CD14-positive monocyte (primary cell): ENCODE data around the gene TUBB4A. TPM values are rescaled to one million over a fixed set of nuclear protein-coding genes. Genes with fewer than 3 reads are reported as not detected.

Source experiments
- DNase-seq, 3 donors: peaks; one replicate each; pipeline ENCODE4 v3.0.0-alpha.2; 2011 to 2022
- H2AFZ ChIP-seq: 2 replicates; pipeline ENCODE4 v1.6.0; 2012; ENCODE audit warnings: mild to moderate bottlenecking, low read depth, low read length, inconsistent platforms; ENCODE audit not compliant: insufficient read depth, poor library complexity, severe bottlenecking
- H3K27ac ChIP-seq, 2 donors: 1 replicate in 1 of 2; 2 replicates in 1 of 2; pipeline ENCODE4 v1.5.1; 2012 to 2013; ENCODE audit warnings: low read length in 2 of 2, control low read depth in 1 of 2, inconsistent platforms in 1 of 2, low read depth in 1 of 2, mild to moderate bottlenecking in 1 of 2
- H3K27me3 ChIP-seq, 2 donors: one replicate each; pipeline versions ENCODE4 v1.6.0 to v1.6.1; 2011 to 2013; ENCODE audit warnings: low read length in 2 of 2; ENCODE audit not compliant: control insufficient read depth in 2 of 2, insufficient read depth in 2 of 2
- H3K36me3 ChIP-seq, 2 donors: replicated peaks in 1 of 2; 1 replicate in 1 of 2; 2 replicates in 1 of 2; pipeline versions ENCODE4 v1.5.1 to v1.6.1; 2012 to 2013; ENCODE audit warnings: low read length in 2 of 2, control low read depth in 1 of 2, inconsistent platforms in 1 of 2, mild to moderate bottlenecking in 1 of 2; ENCODE audit not compliant: insufficient read depth in 2 of 2, control insufficient read depth in 1 of 2
- H3K4me1 ChIP-seq, 2 donors: 1 replicate in 1 of 2; 2 replicates in 1 of 2; pipeline versions ENCODE4 v1.5.1 to v1.6.1; 2012 to 2013; ENCODE audit warnings: low read length in 2 of 2, control low read depth in 1 of 2, inconsistent platforms in 1 of 2, mild to moderate bottlenecking in 1 of 2, moderate library complexity in 1 of 2; ENCODE audit not compliant: insufficient read depth in 2 of 2, control insufficient read depth in 1 of 2
- H3K4me2 ChIP-seq: replicated peaks from 2 replicates; pipeline ENCODE3; 2012; ENCODE audit warnings: low read length, moderate library complexity, mild to moderate bottlenecking; ENCODE audit not compliant: poor library complexity, severe bottlenecking; ENCODE audit errors: extremely low read depth
- H3K4me3 ChIP-seq, 3 experiments: fragments of 200-600 bp in 1 of 3; sonication (generic) in 1 of 3; replicated peaks in 1 of 3; 1 replicate in 2 of 3; 2 replicates in 1 of 3; pipeline ENCODE4 v1.5.1; 2011 to 2013; ENCODE audit warnings: low read length in 3 of 3, mild to moderate bottlenecking in 3 of 3, control low read depth in 2 of 3, low read depth in 2 of 3, inconsistent platforms in 1 of 3, moderate library complexity in 1 of 3
- H3K79me2 ChIP-seq: 2 replicates; pipeline ENCODE4 v1.6.0; 2012; ENCODE audit warnings: mild to moderate bottlenecking, control low read depth, inconsistent platforms, low read length, moderate library complexity; ENCODE audit not compliant: insufficient read depth
- H3K9ac ChIP-seq: 2 replicates; pipeline ENCODE4 v1.6.0; 2017; ENCODE audit warnings: low read length, mild to moderate bottlenecking; ENCODE audit not compliant: insufficient read depth, poor library complexity, severe bottlenecking
- H3K9me3 ChIP-seq, 2 donors: replicated peaks in 1 of 2; 1 replicate in 1 of 2; 2 replicates in 1 of 2; pipeline versions ENCODE4 v1.5.1 to v1.6.1; 2012 to 2013; ENCODE audit warnings: low read length in 2 of 2, control low read depth in 1 of 2; ENCODE audit not compliant: control insufficient read depth in 1 of 2, insufficient read depth in 1 of 2
- H4K20me1 ChIP-seq: 2 replicates; pipeline ENCODE4 v1.6.0; 2012; ENCODE audit warnings: mild to moderate bottlenecking, low read length, control low read depth, moderate library complexity; ENCODE audit not compliant: insufficient read depth
- H3K27ac Mint-ChIP-seq, 7 donors: one replicate each; pipeline ENCODE4 v1.8.0; 2020; ENCODE audit warnings: mild to moderate bottlenecking in 7 of 7, mixed read lengths in 7 of 7, moderate library complexity in 6 of 7, inconsistent platforms in 2 of 7
- H3K27me3 Mint-ChIP-seq, 3 donors: one replicate each; pipeline ENCODE4 v1.8.0; 2021 to 2022; ENCODE audit warnings: low read depth in 3 of 3, mild to moderate bottlenecking in 3 of 3, mixed read lengths in 3 of 3, moderate library complexity in 3 of 3, inconsistent platforms in 1 of 3
- H3K36me3 Mint-ChIP-seq, 2 donors: one replicate each; pipeline ENCODE4 v1.8.0; 2020; ENCODE audit warnings: mixed read lengths in 2 of 2, inconsistent platforms in 1 of 2, mild to moderate bottlenecking in 1 of 2
- H3K4me1 Mint-ChIP-seq: one replicate; pipeline ENCODE4 v1.8.0; 2020; ENCODE audit warnings: mild to moderate bottlenecking, mixed read lengths
- H3K4me3 Mint-ChIP-seq, 2 donors: one replicate each; pipeline ENCODE4 v1.8.0; 2020; ENCODE audit warnings: mild to moderate bottlenecking in 2 of 2, mixed read lengths in 2 of 2, moderate library complexity in 1 of 2
- H3K9me3 Mint-ChIP-seq, 7 donors: one replicate each; pipeline ENCODE4 v1.8.0; 2020 to 2022; ENCODE audit warnings: mixed read lengths in 7 of 7, mild to moderate bottlenecking in 6 of 7, moderate library complexity in 6 of 7, inconsistent platforms in 2 of 7
- CTCF ChIP-seq: fragments of 200-600 bp; IDR thresholded peaks from one replicate; pipeline ENCODE4 v1.8.0; 2022; ENCODE audit warnings: antibody characterized with exemption, mild to moderate bottlenecking
- WGBS: methylation state at CpG from one replicate; pipeline ENCODE4 v1.1.5; 2013; ENCODE audit warnings: missing lambda C conversion rate; ENCODE audit not compliant: insufficient coverage; 5-methylcytosine and 5-hydroxymethylcytosine counted together
- intact Hi-C, 2 donors: fragments of 100-400 bp; cut with micrococcal nuclease; formaldehyde crosslinking; loops; one replicate each; pipeline versions ENCODE4 v1.15.0 to v1.15.1; 2023
- polyA plus RNA-seq, 3 donors: library from polyadenylated mRNA; depleted of rRNA in 1 of 3; unstranded in 2 of 3; stranded (reverse) in 1 of 3; fragments of 300-500 nt in 2 of 3; fragments of >200 nt in 1 of 3; fragmentation: Illumina TruSeq in 2 of 3; gene quantifications; 1 replicate in 2 of 3; 2 replicates in 1 of 3; pipeline ENCODE4 v1.2.3, GENCODE V29; 2012 to 2021

TUBB4A gene
- polyA plus RNA-seq, 3 donors, result 0.16 TPM; not detected in 2

GRCh38 chr19:6491802-6492592 lies 10.1 kb downstream of the TUBB4A start:
- peaks cover 0 to 3% of the 10 kb centered on the region in 2 donors for H3K36me3 Mint-ChIP-seq
- peaks cover 1 to 10% (median 9%) of the 10 kb centered on the region in 3 donors for H3K27me3 Mint-ChIP-seq
- H3K9me3 Mint-ChIP-seq, result peaks cover 9 to 17% (median 10%) of the 10 kb centered on the region in 7 donors
- no CpG with 5 or more reads among the region's 4 CpGs for WGBS
- Histone ChIP-seq H3K27me3 (no peaks in the 10 kb centered on the region), H3K27ac (no peak overlapping the region), H3K9me3 (peaks cover 10 to 11% of the 10 kb centered on the region in 2 donors), H2AFZ (no peak overlapping the region), H3K79me2 (no peaks in the 10 kb centered on the region), H3K4me1 (no peaks in the 10 kb centered on the region), H3K9ac (no peak overlapping the region), H3K4me2 (no peak overlapping the region), H4K20me1 (no peaks in the 10 kb centered on the region), H3K4me3 (no peak overlapping the region), H3K36me3 (no peaks in the 10 kb centered on the region)
- peak overlapping the region in 1 of 7 donors; percentile 35 for H3K27ac Mint-ChIP-seq
- no peak for TF ChIP-seq CTCF
- intact Hi-C loops, result no loop called here
- no peak for DNase-seq
- H3K4me1 Mint-ChIP-seq, result peaks cover 8% of the 10 kb centered on the region
- no peak overlapping the region for H3K4me3 Mint-ChIP-seq

- intact Hi-C loops, result no loop called here
- H3K27me3 ChIP-seq, result no peaks in the 10 kb centered on the region
- no peak overlapping the region for H3K4me3 ChIP-seq
- H3K36me3 ChIP-seq, result no peaks in the 10 kb centered on the region
- TF ChIP-seq CTCF, result no peak
- Mint-ChIP-seq H3K27ac (peak overlapping the region in 1 of 7 donors; percentile 40), H3K4me1 (peaks cover 8% of the 10 kb centered on the region), H3K9me3 (peaks cover 9 to 17% (median 10%) of the 10 kb centered on the region in 7 donors), H3K27me3 (peaks cover 4 to 9% (median 9%) of the 10 kb centered on the region in 3 donors), H3K4me3 (no peak overlapping the region), H3K36me3 (peaks cover 0 to 3% of the 10 kb centered on the region in 2 donors)
- H2AFZ ChIP-seq, result no peak overlapping the region
- H3K9me3 ChIP-seq, result peaks cover 10 to 11% of the 10 kb centered on the region in 2 donors
- no peaks in the 10 kb centered on the region for H3K4me1 ChIP-seq
- H3K79me2 ChIP-seq, result no peaks in the 10 kb centered on the region
- H3K27ac ChIP-seq, result no peak overlapping the region
- no peak overlapping the region for H3K9ac ChIP-seq
- H3K4me2 ChIP-seq, result no peak overlapping the region
- DNase-seq, result no peak
- 25% methylated on average over 1 of the region's 2 CpGs for WGBS
- H4K20me1 ChIP-seq, result no peaks in the 10 kb centered on the region
Measured at GRCh38 chr19:6490134-6490533, 12.0 kb downstream of the TUBB4A start.
